T1000 (cell line): Measurements from ENCODE around the gene LGR6.
A peak's percentile ranks its signal among the peaks of the same experiment; 100 is the strongest.
"Not testable (repeated sequence)": the region's sequence is repeated elsewhere in the genome, so short reads cannot be mapped to it uniquely, and the experiment has no call there.

Experiments used
- DNase-seq: peaks from one replicate; lab custom pipeline; 2025; ENCODE audit warnings: mixed read lengths; lab: John Stamatoyannopoulos, UW

LGR6 gene

GRCh38 chr1:202329891-202330290 is 136.3 kb downstream of the LGR6 start:
- DNase-seq = no peak

DNA sequence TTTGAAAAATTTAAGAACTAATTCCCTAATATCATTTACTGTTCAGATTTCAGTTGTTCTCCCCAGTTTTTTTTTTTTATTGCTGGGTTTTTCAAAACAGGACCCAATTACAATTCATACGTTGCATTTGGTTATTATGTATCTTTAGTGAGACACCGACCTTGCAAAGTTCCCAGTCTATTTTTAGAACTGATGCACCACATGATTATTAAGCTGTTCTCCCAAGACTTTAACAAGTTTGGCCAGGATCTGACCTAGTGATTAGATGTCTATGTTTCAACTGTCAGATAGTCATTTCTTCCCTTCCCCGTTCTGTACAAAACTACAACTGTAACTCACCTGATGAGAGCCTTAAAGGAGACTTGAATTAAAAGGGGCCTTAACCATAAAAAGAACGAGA is 140.3 kb downstream of the LGR6 start:
- no peak for DNase-seq

DNA sequence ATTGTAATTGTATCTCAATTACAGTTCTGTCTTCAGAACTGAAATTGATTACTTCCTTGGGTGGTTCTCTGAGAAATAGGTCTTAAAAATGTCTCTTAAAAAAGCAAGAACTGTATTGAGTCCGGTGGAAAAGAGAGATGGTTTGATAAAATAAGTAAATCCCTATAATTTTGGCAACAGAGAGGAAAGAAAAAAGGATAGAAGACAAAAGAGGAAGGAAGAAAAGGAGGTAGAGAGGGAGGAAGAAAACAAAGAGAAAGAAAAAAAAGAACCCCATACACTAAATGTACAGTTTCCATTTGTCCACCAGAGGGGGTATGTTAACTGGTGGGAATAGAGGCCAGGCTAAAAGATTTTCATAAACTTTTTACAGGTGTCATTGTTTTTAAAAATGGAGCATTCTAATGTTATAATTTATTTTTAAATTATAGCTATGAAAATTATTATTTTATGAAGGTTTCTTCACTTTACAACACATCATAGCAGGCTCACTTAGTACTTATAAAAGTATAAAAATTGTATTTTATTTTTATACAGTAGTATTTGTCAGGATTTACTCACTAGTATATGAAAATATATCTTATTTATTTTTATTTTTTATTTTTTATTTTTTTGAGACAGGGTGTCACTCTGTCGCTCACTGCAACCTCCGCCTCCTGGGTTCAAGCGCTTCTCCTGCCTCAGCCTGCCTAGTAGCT is 150.2 kb downstream of the LGR6 start:
- no peak for DNase-seq

GRCh38 chr1:202348005-202348508 is 154.5 kb downstream of the LGR6 start:
- DNase-seq = no peak

DNA sequence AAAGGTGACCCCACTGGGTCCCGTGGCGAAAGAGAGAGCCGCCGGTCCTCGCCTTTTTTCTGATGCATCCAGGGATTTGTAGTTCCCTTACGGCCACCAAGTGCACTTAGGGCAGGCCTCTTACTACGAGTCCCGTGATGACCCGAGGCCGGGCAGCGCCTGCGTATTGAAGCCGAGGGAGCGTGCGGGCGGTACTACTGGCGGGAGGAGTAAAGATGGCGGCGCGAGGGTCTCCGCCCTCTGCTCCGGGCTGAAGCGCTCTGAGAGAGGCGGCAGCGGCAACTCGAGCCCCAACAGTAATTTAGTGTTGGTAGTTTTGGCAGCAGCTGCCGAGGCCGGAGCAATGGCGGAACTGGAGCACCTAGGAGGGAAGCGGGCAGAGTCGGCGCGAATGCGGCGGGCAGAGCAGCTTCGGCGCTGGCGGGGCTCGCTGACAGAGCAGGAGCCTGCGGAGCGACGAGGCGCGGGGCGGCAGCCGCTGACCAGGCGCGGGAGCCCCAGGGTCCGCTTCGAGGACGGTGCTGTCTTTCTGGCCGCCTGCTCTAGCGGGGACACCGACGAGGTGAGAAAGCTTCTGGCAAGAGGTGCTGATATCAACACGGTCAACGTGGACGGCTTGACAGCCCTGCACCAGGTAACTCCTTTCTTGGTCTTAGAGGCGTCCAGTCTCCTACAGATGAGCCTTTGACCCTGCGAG is 155.1 kb downstream of the LGR6 start, which contains the start of gene PPP1R12B:
TSS of gene PPP1R12B (plus strand) at position 191 of the 697 bp plus-strand sequence. CDS start at position 344, 153 bp downstream.
- peak; percentile 98 for DNase-seq

DNA sequence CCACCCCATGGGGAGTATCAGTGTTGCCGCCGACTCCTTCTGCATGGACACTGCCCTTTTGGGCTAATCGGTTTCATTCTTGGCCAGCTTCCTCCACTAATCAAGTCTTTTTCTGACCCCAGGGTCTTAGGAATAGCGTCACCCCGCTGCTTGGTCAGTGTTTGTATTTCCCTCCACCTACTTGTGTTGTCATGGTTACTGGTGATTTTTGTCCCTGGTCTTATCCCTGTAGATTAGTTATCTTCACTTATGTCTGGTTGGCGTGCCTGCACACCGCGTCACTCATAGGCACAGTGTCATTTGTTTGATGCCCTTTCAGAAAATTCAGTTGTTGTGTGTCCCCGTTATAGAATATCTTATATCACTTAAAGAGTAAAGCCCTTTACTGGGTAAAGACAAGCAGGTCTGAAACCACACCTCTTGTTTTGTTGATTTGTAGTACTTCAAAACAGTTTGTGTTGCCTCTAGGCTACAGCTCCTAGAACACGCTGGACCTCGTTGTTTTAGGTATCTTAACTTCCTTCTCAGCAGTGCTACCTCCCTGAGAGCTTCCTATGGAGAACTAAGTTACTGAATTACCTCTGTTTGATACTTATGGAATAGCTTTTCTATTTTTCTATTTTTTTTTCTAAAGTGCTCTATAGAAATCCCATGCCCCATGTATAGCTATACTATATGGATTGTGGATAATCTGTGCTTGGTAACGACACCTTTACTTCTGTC is 155.8 kb downstream of the LGR6 start:
- peak; percentile 55 for DNase-seq

DNA sequence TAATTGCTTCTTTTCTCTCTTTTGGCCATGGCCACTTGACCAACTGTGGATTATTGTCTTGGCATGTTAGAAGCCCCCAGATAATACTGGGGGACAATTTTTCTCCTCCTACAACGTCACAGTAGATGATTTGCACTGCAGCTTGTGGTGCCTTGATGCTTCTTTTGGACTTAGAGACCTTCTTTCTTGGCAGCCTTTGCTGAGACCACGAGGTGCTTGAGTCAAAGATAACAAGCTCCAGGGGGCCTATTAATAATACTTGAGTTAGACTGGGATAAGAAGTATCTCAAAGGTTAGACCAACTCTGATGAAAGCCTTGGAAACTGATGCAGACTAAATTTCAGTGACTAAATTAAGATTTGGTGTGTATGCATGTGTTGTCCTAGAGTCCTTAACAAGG is 158.1 kb downstream of the LGR6 start:
- no peak for DNase-seq

DNA sequence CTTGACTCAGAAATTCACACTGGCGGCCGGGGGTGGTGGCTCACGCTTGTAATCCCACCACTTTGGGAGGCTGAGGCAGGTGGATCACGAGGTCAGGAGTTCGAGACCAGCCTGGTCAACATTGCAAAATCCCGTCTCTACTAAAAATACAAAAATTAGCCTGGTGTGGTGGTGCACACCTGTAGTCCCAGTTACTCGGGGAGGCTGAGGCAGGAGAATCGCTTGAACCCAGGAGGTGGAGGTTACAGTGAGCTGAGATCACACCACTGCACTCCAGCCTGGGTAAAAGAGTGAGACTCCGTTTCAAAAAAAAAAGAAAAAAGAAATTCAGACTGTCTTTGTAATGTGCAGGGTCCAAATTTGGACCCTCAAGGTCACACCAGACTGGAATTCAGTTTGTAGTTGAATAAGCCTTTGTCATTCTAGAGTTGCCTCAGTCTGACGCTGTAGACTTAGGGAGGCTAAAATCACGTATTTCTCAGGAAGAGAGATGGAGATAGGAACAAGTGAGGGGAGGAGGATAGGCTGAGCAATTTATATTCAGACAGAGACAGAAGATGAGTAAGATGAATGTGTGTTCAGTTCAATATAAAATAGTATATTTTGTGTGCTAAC is 159.1 kb downstream of the LGR6 start:
- not testable (repeated sequence) for DNase-seq

DNA sequence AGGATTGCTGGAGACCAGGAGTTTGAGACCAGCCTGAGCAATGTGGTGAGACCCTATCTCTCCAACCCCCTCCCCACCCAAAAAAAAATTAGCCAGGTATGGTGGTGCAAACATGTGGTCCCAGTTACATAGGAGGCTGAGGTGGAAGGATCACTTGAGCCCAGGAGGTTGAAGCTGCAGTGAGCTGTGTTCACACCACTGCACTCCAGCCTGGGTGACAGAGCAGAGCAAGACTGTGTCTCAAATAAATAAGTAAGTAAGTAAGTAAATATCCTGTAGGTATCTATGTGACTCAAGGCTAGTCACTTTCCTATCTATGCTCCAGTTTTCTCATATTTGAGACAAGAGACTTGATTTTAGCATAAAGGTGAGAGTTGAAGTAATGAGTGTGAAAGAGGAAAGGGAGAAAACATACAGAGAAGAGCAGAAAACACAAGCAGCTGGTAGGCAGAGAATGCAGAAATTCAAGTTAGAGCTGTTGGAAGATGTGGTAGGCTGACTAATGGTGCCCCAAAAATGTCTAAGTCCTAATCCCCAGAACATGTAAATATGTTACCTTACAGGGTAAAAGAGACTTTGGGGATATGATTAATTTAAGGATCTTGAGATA is 162.4 kb downstream of the LGR6 start:
- no peak for DNase-seq

DNA sequence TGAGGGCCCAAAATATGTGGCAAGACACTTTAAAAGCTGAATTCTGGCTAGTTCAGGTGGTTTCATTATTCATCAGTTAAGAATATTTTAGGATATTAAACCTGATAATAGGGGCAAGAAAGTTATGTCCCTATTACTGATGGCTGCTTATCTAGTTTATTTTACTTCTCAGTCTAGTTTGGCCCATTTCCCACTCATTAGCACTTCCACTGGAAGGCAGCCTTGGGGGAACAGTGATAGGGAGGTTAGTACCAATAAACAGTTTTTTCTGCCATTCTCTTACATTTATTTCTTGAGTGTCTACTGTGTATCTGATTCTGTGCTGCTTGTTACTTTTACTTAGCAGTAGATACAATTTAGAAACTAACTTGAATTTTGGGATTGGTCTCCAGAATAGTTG is 163.9 kb downstream of the LGR6 start:
- DNase-seq = no peak

DNA sequence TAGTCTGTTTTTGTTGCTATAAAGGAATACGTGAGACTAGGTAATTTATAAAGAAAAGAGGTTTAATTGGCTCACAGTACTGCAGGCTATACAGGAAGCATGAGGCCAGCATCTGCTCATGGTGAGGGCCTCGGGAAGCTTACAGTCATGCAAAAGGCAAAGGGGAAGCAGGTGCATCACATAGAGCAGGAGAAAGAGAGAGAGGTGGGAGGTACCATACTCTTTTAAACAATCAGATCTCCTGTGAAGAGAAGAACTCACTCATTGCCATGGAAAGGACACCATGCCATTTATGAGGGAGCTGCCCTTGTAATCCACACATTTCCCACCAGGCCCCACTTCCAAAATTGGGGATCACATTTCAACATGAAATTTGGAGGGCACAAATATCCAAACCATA is 167.6 kb downstream of the LGR6 start:
- DNase-seq = no peak

- no peak for DNase-seq
Observed at GRCh38 chr1:202361701-202362100, 168.1 kb downstream of the LGR6 start.

GRCh38 chr1:202362212-202362611 is 168.6 kb downstream of the LGR6 start:
- DNase-seq = no peak

DNA sequence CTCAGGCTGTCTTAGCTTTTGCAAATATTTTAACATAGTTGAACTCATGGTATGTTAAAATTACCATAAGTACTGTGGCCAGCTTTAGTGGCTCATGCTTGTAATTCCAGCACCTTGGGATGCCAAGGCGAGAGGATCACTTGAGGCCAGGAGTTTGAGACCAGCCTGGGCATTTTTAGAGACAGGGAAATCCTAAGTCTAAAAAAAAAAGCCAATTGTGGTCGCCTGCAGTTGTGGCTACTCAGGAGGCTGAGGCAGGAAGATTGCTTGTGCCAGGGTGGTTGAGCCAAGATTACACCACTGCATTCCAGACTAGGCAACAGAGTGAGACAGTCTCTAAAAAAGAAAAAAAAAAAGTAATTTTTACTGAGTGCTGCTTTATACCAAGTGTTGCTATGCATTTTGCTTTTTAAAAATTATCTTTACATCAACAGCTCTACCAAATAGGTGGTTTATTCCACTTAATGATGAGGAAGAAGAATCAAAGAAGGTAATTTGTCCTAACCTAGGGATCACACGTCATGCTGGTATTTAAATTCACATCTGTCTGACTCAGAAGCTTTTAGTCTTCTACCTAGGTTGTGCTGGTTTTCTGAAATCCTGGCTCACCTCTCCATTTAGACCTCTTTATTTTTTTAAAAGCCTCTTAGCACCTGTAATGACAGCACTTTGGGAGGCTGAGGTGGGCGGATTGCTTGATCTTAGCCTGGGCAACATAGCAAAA is 171.7 kb downstream of the LGR6 start:
- no peak for DNase-seq

DNA sequence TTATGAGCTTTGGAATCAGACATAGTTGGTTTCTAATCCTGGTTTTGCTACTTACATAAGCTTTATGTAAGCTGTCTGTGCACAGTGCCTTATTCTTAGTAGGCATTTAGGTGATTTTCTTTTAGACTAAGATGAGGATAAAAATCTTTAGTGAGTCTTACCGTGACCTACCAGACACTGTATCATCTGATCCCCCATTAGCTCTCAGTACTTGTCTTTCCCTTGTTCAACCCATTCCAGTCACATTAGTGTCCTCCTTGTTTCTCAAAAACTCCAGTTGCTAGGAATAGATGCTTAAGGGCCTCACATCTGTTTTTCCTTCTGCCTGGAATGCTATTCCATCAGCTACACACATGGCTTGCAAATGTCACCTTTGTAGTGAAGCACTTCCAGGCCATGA is 173.7 kb downstream of the LGR6 start:
- DNase-seq = no peak
